GM18499 (cell line): ENCODE data around the gene PIP5K1C.
"Not testable (repeated sequence)": the region's sequence is repeated elsewhere in the genome, so short reads cannot be mapped to it uniquely, and the experiment has no call there.

Experiments
- ATAC-seq: cut with Tn5 transposase; IDR thresholded peaks from one replicate; pipeline ENCODE4 v1.9.1; 2021; ENCODE audit warnings: moderate number of reproducible peaks; ENCODE audit not compliant: insufficient read depth, unreplicated experiment

Gene PIP5K1C

GRCh38 chr19:3603121-3603811 is 97.0 kb downstream of the PIP5K1C start:
- ATAC-seq: no peak

- ATAC-seq: no peak
These were observed 99.2 kb downstream of the PIP5K1C start for GRCh38 chr19:3601021-3601420.

- ATAC-seq: no peak
These were observed 100.5 kb downstream of the PIP5K1C start for GRCh38 chr19:3599776-3600187.

- ATAC-seq: no peak
These were observed 104.7 kb downstream of the PIP5K1C start for GRCh38 chr19:3595521-3596061.

GRCh38 chr19:3593156-3593555 is 107.1 kb downstream of the PIP5K1C start:
- no peak for ATAC-seq

- ATAC-seq: no peak
These were observed 108.2 kb downstream of the PIP5K1C start for GRCh38 chr19:3591876-3592613.

GRCh38 chr19:3590991-3591659 is 109.1 kb downstream of the PIP5K1C start:
- no peak for ATAC-seq

GRCh38 chr19:3589949-3590348 is 110.3 kb downstream of the PIP5K1C start:
- ATAC-seq: no peak

- no peak for ATAC-seq
These were observed 110.8 kb downstream of the PIP5K1C start for GRCh38 chr19:3589439-3589838.

- no peak for ATAC-seq
These were observed 113.4 kb downstream of the PIP5K1C start for GRCh38 chr19:3586707-3587346.

- no peak for ATAC-seq
These were observed 114.1 kb downstream of the PIP5K1C start for GRCh38 chr19:3586127-3586626.

GRCh38 chr19:3585301-3586126 is 114.8 kb downstream of the PIP5K1C start, which contains the start of gene GIPC3:
Gene GIPC3, plus strand, starts transcription at chr19:3585478. Its CDS starts 120 bp downstream, at chr19:3585598.
- no peak for ATAC-seq

- ATAC-seq: not testable (repeated sequence)
These were observed 116.0 kb downstream of the PIP5K1C start for GRCh38 chr19:3584036-3584802.

- not testable (repeated sequence) for ATAC-seq
These were observed 118.5 kb downstream of the PIP5K1C start for GRCh38 chr19:3581792-3582191.
